ENCODE measurements around the gene PRKCH. TPM values are rescaled to one million over a fixed set of nuclear protein-coding genes. Genes with fewer than 3 reads are reported as not detected.
"Not testable (repeated sequence)": the region's sequence is repeated elsewhere in the genome, so short reads cannot be mapped to it uniquely, and the experiment has no call there.

The PRKCH gene
- total RNA-seq, 1 donor from 2014 or later, result 43.0 TPM

DNA sequence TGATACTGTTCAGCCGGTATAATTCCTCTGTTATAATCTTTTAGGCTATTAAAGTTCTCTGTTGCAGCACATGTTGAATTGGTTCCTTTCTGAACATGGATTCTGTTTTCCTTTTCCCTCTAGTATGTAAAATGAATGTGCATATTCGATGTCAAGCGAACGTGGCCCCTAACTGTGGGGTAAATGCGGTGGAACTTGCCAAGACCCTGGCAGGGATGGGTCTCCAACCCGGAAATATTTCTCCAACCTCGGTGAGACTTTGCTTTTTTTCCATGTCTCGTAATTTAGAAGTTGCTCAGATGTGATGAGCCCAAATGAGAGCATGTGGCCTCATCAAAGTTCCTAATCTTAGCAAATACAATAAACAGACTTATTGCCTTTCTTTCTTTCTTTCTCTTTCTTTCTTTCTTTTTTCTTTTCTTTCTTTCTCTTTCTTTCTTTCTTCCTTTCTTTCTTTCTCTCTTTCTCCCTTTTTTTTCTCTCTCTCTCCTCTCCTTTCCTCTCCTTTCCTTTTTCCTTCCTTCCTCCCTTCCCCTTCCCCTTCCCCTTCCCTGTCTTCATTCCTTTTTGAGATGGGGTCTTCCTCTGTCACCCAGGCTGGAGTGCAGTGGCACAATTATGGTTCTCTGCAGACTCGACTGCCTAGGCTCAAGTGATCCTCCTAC, 131.9 kb downstream of the PRKCH start:
- DNase-seq (ENCODE audit: low spot score), result no peak

GRCh38 chr14:61454545-61454944, 133.2 kb downstream of the PRKCH start:
- DNase-seq (ENCODE audit: low spot score), result no peak

DNA sequence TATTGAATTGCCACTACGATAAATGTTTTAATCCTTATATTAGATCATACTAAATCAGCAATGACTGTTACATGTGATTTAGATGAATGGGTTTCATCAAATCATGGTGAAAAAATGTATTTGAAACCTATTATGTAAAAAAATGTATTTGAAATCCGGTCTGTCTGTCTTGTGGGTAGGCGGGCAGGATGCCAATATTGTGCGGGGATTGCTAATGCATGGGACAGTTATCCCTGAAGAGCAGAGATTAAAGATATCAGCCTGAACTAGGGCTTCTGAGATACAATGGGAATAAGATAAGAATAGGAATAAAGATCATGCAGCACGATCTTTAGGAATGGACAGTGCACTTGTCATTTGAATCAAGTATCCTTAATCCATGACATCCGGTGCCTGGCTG, 134.0 kb downstream of the PRKCH start:
- DNase-seq (ENCODE audit: low spot score), result no peak

- no peak for DNase-seq (ENCODE audit: low spot score)
These were observed 135.3 kb downstream of the PRKCH start for GRCh38 chr14:61456720-61457119.

GRCh38 chr14:61458766-61459165, 137.4 kb downstream of the PRKCH start:
- DNase-seq (ENCODE audit: low spot score), result no peak

DNA sequence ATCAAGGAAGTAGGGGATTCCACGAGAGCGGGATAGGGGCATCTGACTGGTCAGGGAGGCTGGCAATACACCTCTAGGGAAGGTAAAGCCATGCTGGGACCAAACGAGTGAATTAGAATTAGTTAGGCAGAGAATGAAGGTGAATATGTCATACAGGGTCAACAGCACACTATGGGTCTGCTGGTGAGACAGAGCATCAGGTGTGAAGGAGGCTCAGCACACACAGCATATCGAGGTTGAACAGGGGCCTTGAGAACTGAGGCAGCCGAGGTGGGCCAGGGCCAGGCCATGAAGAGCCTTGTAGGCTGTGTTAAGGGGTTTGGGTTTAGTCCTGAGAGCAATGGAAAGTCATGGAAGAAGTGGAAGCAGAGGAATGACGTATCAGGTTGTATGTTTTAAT, 137.8 kb downstream of the PRKCH start:
- DNase-seq (ENCODE audit: low spot score), result no peak

- no peak for DNase-seq (ENCODE audit: low spot score)
These were observed 138.7 kb downstream of the PRKCH start for GRCh38 chr14:61460063-61460462.

- no peak for DNase-seq (ENCODE audit: low spot score)
These were observed 139.6 kb downstream of the PRKCH start for GRCh38 chr14:61460718-61461611.

DNA sequence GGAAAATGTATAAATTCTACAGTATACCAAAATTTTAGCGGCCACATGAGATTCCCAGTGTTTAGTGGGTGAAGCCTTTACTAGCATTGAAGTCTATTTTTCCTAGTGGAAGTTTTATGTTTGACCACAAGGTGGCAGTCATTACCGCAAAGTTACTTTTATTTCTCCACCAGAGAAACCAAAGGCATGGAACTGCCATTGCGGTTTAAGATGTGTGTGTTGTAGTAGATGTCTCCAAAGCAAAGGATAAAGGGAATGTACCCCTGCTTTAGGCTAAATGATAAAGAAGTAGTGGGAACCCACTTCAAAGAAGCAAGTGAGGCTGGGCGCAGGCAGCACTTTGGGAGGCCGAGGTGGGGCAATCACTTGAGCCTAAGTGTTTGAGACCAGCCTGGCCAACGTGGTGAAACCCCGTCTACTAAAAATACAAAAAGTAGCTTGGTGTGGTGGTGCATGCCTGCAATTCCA, 140.5 kb downstream of the PRKCH start:
- no peak for DNase-seq (ENCODE audit: low spot score)

DNA sequence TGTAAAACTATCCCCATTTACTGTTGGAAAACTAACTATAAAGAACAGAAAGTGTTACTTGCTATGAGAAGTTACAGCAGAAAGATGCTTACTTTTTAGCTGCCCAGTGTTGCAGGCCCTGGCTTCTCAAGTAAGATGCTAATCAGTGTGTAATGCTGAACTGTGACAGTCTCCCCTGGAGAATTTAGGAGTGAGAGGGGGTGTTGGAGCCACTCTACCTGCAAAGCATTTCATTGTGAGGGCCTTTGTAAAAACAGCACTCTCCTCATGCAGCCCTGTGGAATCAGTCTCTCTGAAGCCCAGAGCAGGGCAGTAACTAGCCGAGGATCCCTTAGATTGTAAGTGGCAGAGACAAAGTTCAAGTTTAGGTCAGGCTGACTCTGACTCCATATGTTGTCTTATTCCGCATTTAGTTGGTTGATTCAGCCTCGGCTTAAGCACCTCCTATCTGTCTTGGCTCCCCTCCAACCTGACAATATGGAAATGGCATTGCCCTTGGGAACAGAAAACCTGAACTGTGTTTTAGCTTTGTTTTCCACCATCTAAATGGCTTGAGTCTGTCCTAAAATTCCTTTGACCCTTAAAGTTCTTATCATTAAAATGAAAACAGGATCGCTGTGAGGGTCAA, 141.3 kb downstream of the PRKCH start:
- DNase-seq (ENCODE audit: low spot score), result no peak

DNA sequence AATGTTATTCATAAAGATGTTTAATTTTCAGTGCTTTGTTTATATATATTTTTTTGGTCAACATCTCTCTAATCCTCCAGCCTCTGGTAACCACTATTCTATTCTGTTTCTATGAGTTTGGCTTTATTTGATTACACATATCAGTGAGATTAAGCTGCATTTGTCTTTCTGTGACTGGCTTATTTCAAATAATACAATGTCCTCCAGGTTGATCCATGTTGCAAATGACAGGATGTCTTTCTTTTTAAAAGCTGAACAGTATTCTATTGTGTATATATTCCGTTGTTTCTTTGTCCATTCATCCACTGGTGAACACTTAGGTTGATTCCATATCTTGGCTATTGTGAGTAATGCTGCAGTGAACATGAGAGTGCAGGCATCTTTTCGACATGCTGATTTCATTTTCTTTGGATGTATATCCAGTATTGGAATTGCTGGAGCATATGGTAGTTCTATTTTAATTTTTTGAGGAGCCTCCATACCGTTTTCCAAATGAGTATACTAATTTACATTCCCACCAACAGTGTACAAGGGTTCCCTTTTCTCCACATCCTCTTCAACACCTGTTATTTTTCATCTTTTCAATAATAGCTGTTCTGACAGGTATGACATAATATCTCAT, 142.4 kb downstream of the PRKCH start:
- no peak for DNase-seq (ENCODE audit: low spot score)

- DNase-seq (ENCODE audit: low spot score), result not testable (repeated sequence)
These were observed 143.4 kb downstream of the PRKCH start for GRCh38 chr14:61464539-61465320.

DNA sequence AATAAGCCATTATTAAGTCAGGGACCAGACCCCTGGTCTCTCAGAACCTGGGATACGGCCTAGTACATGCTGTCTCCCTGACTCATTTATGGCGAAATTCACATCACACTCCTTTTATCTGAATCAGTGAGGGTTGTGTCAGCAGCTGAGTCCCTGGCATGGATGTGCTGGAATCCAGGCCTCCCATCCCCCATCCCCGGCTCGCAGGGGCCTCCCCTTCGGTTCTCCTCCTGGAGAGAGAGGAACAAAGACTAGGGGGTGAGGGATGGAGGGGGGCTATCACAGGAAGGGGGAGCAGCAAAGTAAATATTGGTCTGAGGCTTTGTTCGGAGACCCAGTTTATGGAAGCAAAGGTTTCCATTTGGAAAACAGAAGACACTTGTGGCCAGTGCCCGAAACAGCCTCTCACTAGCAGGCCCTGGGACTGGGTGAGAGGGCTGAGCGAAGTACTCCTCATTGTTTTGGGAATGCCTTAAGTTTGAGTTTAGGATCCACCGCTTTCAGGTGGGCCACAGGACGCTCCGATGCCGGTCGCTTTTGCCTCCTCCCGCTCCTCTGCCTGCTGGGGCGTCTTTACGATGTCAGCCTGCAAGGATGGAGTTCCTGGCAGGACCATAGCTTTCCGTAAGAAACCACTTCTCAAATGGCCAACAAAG, 145.0 kb downstream of the PRKCH start:
- no peak for DNase-seq (ENCODE audit: low spot score)

DNA sequence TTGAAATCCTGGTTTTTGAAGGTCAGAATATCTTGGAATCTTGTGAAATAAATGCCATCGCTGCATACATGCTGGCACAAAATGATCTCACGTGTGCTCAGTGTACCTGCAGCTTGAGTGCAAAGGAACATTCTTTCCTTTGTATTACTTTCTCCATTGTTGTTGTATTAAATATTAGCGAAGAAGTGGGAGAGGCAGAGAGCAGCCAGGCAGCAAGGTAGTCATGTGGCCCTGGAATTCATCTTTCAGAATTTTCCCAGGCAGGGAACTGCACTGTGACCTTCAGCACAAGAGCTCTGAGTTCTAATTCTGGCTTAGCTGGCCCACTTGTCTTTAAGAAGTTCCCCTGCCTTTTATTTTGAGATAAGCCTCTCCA, 145.5 kb downstream of the PRKCH start:
- no peak for DNase-seq (ENCODE audit: low spot score)

DNA sequence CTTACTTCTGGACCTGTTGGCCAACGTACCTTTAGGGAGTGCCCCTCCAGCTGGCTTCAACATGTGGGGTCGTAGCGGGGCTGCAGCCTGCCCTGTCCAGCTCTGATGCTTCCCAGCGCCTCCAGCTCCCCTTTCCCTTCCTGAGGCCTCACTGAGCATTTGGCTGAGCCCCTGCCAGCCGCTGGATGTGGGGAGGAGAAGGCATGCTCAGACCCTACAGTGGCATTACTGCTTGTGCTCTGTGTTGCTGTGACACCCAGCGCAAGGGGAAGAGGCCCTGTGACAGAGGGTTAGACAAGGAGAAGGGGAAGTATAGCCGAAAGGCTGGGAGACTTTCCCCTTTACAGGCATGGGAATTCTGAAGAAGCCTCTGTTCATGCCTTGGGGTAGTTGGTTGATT, 145.9 kb downstream of the PRKCH start:
- no peak for DNase-seq (ENCODE audit: low spot score)

GRCh38 chr14:61468063-61468825, 146.9 kb downstream of the PRKCH start:
- DNase-seq (ENCODE audit: low spot score), result no peak

DNA sequence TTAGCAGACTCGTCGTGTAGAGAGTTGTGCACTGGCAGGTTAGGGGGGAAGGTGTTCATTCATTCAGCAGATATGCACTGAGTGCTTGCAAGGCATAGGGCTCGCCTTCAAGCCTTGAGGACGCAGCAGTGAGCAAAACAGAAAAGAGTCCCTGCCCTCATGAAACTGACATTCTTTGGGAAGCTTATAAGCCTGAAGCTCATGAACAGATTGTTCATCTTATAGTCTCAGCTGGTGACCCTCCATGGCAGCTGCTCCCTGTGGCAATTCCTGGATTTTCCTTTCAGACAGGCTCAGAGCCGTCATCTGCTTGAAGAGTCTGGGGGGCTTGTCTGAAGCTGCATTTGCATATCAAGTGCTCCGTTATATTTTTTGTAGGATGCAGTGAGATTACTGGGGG, 148.4 kb downstream of the PRKCH start:
- no peak for DNase-seq (ENCODE audit: low spot score)

DNA sequence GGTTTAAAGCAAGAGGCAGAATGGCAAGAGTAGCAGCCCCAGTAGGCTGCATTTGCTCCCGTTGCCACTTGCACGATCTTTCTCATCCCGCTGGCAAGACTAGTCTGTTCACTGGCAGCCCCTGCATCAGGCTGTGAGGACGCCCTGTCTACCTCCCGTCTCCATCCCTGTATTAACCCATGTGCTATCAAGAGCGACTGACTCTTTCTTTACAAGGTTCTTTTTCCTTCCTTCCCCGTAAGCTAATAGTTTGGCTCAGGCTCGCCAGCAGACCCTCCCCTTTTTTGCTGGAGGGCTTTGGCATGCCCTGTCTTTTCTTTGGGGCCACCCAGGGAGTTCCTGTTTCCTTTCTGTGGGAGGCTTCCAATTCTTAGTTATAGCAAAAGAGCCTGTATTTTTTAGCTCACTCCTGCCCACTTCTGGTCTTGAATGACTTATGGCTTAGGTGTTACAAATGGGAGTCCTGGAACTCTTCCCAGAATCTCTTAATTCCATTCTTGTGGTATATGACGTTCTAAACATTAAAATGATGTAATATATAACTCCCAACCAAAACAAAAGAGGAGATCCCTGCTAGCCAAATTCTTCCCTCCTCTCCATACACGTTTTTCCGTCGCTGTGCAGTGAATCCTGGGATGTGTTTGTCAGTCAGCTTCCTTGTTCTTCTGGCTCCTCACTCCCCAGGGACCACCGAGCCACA, 149.0 kb downstream of the PRKCH start:
- no peak for DNase-seq (ENCODE audit: low spot score)

GRCh38 chr14:61470961-61471293, 149.5 kb downstream of the PRKCH start:
- DNase-seq (ENCODE audit: low spot score), result no peak

Data from mesenteric fat pad (tissue), 1 donor.